Activated naive CD4-positive, alpha-beta T cell treated with anti-CD3 and anti-CD28 coated beads, Interleukin-2, amount 10 ng/mL, durations not matched to agents 7 days and 5 days (primary cell): ENCODE measurements around the gene CHTF18.
"Not testable (repeated sequence)": the region's sequence is repeated elsewhere in the genome, so short reads cannot be mapped to it uniquely, and the experiment has no call there.

Experiments
- CTCF ChIA-PET: fragments of 350-600 bp; sonication (Branson Sonifier 250); formaldehyde crosslinking; loops from one replicate; lab custom pipeline; 2021; ENCODE audit warnings: antibody characterized with exemption; lab: Charles Lee
- DNase-seq: peaks from one replicate; pipeline ENCODE4 v3.0.0-alpha.2; 2020
- H3K27ac Mint-ChIP-seq: one replicate; pipeline ENCODE4 v1.8.0; 2021; ENCODE audit warnings: mild to moderate bottlenecking, moderate library complexity, mixed read lengths
- H3K27me3 Mint-ChIP-seq: one replicate; pipeline ENCODE4 v1.8.0; 2021; ENCODE audit warnings: mild to moderate bottlenecking, mixed read lengths
- H3K36me3 Mint-ChIP-seq: one replicate; pipeline ENCODE4 v1.8.0; 2021; ENCODE audit warnings: mixed read lengths
- H3K4me1 Mint-ChIP-seq: one replicate; pipeline ENCODE4 v1.8.0; 2021; ENCODE audit warnings: mixed read lengths
- H3K4me3 Mint-ChIP-seq: one replicate; pipeline ENCODE4 v1.8.0; 2021; ENCODE audit warnings: mild to moderate bottlenecking, moderate library complexity, mixed read lengths
- H3K9me3 Mint-ChIP-seq: one replicate; pipeline ENCODE4 v1.8.0; 2021; ENCODE audit warnings: mixed read lengths

The CHTF18 gene

DNA sequence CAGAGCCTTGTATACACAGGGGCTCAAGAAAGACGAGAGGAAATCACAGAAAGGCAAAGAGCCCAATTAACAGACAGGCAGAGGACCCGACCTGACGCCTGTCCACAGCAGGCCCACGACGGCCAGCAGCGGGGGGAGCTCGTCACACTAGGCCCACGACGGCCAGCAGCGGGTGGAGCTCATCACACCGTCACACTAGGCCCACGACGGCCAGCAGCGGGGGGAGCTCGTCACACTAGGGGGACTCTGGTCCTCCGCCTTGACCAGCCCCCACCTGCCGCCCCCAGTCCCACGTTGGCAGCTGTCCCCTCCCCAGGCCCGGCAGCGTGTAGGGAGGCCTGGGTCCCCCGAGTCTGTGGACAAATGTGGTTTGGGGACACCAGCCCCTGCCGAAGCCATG is 35.8 kb downstream of the CHTF18 start:
- CTCF ChIA-PET: no interaction called here
- Mint-ChIP-seq H3K27me3 (peaks cover 24% of the 10 kb centered on the region), H3K27ac (no peak overlapping the region), H3K4me3 (no peak overlapping the region), H3K9me3 (no peaks in the 10 kb centered on the region), H3K4me1 (peaks cover 10% of the 10 kb centered on the region), H3K36me3 (no peaks in the 10 kb centered on the region)
- DNase-seq: no peak

DNA sequence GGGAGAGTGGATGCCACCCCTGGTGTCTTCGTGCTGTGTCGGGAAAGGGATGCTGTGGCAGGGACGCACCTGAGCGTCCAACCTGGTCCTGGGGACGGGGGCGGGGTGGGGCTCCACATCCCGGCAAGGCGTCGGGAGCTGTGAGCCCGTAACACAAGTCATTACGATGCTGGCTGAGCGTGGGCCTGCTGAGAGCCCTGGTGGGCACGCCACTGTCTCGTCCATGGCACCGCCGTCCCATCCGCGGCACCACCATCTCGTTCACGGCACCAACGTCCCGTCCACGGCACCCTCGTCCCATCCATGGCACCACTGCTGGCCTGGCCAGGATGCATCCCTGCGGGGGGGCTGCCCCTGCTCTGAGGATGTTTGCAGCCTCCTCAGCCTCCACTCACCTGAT is 36.2 kb downstream of the CHTF18 start:
- H3K27me3 Mint-ChIP-seq: peaks cover 20% of the 10 kb centered on the region
- DNase-seq: no peak
- H3K36me3 Mint-ChIP-seq: no peaks in the 10 kb centered on the region
- H3K4me1 Mint-ChIP-seq: peaks cover 6% of the 10 kb centered on the region
- H3K9me3 Mint-ChIP-seq: no peaks in the 10 kb centered on the region
- H3K27ac Mint-ChIP-seq: no peak overlapping the region
- H3K4me3 Mint-ChIP-seq: no peak overlapping the region
- CTCF ChIA-PET: no interaction called here

DNA sequence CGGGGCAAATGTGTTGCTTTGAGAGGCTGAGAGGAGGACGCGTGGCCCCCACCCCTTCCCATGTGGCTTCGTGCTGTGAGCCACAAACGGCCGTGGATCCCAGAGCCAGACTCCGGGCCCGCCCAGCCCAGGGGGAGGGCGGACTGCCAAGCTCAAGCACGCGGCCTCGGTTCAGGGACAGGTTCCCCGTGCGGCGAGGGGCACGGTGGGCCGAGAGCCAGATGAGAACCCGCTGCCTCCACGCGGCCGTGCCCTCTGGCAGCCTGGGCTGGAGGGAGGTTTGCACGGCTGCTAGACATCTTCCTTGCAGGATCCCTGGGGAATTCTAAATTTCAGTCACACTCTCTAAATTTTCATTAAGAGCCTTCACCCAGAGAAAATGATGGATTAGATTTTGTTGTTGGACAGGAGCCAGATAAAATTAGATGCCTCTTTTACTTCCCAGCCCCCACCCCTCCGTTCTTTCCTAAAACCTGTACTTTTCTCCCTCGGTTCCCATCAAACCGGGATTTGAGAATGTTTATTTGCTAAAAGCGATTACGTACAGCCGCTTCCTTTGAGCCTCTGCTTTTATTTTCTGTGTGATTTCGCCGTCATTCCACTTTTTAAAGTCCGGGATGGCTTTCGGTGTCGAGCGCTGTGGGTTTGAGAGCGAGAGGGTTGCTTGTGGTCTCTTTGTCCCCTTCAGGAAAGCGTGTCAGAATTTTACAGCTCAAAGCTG is 37.1 kb downstream of the CHTF18 start:
- Mint-ChIP-seq H3K27ac (no peak overlapping the region), H3K4me1 (no peaks in the 10 kb centered on the region), H3K36me3 (no peaks in the 10 kb centered on the region), H3K27me3 (peaks cover 18% of the 10 kb centered on the region), H3K4me3 (no peak overlapping the region), H3K9me3 (no peaks in the 10 kb centered on the region)
- CTCF ChIA-PET: no interaction called here
- no peak for DNase-seq

DNA sequence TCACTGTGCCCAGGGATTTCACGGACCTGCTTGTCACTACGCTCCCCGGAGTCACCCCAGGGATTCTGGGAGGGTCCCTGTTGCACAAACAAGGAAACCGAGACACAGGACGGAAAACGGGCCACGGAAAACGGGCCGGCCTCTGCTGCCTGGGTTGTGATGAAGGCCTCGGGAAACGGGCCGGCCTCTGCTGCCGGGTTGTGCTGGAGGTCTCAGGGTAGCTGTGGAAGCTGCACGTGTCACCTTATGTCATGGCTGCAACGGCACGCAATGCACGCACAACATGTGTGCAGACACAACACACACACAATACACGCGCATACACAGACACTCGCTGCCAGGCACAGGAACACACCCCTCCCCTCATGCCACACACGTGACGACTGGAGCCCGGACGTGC is 39.1 kb downstream of the CHTF18 start:
- no peaks in the 10 kb centered on the region for H3K9me3 Mint-ChIP-seq
- H3K27me3 Mint-ChIP-seq: peaks cover 6% of the 10 kb centered on the region
- CTCF ChIA-PET: no interaction called here
- H3K36me3 Mint-ChIP-seq: no peaks in the 10 kb centered on the region
- no peaks in the 10 kb centered on the region for H3K4me1 Mint-ChIP-seq
- H3K4me3 Mint-ChIP-seq: no peak overlapping the region
- no peak overlapping the region for H3K27ac Mint-ChIP-seq
- DNase-seq: no peak

DNA sequence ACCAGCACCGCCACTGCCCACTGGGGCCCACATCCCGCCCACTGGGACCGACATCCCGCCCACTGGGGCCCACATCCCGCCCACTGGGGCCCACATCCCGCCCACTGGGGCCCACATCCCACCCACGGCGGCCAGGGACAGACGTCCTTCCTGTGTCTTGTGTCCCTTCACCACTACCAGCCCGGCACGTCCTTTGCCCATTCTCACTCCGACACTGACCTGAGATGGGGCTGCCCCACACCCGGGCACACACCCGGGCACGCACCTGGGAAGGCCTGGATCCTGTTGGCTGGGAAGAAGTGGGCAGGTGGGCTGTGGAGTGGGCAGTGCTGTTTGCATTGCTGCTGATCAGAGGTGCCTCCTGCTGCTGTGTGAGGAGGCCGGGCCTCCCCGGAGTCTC is 40.5 kb downstream of the CHTF18 start:
- no peaks in the 10 kb centered on the region for H3K4me1 Mint-ChIP-seq
- no peak overlapping the region for H3K27ac Mint-ChIP-seq
- CTCF ChIA-PET: no interaction called here
- no peak for DNase-seq
- H3K4me3 Mint-ChIP-seq: no peak overlapping the region
- no peaks in the 10 kb centered on the region for H3K9me3 Mint-ChIP-seq
- H3K27me3 Mint-ChIP-seq: peaks cover 6% of the 10 kb centered on the region
- no peaks in the 10 kb centered on the region for H3K36me3 Mint-ChIP-seq

DNA sequence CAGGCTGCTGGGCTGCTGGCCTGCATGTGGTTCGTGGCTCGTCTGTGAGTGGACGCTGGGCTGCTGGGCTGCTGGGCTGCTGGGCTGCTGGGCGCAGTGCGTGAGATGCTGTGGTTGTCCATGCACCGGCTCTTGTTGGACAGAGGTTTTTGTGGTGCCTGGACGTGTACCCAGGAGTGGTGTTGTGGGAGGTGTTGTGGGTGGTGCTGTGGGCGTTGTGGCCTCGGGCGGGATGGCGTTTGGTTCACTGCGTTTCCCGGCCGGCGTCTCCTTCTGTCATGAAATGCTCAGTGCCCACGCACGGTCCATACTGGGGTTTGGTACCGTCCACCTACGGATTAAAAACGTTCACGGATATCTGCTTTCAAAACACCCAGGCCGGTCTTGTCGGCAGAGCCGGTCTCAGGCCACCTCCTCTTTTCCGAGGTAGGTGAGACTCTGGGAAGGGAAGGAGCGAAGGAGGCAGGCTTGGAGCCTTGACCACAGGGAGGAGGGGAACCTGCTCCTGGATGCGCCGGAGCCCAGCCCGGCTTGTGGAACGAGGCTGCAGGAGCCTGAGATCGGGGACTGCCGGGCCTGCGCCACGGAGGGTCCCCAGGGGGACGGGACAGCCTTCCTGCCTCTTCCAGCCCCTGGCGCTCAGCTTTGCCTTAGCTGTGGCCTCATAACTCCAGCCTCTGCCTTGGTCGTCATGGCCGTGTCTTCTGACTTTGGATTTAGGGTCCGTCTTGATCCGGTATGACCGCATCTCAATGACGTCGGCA is 41.9 kb downstream of the CHTF18 start:
- Mint-ChIP-seq H3K36me3 (no peaks in the 10 kb centered on the region), H3K27me3 (peaks cover 6% of the 10 kb centered on the region), H3K4me3 (no peak overlapping the region), H3K27ac (no peak overlapping the region), H3K9me3 (no peaks in the 10 kb centered on the region), H3K4me1 (no peaks in the 10 kb centered on the region)
- CTCF ChIA-PET: no interaction called here
- no peak for DNase-seq

DNA sequence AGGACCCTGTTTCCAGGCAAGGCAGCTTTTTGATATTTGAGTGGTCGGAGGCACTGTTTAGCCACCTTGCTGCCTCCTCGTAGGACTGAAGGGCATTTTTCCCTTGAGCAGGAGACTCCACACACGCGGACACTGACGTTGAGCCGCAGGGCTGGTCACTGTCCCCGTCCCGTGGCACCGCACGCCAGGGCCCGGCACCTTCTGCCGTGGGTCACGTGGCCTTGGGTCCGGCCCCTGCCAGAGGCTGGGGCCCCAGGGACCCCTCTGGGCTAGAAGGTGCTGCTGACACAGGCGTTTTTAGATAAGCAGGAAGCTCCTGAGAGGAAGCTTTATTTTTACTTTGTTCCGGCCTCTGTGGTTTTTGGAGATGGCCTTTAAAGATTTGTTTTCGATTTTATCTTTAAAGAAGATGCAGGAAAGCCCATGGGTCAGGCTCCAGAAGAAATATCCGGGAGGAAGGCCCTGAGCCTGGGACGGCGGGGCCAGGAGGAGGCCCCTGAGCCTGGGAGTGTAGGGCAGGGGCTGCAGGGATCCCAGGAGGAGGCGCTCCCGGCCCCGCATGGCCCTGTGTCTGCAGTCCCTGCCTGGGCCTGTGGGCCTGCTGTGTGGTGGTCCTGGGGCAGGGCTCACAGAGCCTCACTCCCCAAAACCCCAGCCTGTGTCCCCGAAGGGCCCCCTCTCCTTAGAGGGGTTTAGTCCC is 42.6 kb downstream of the CHTF18 start:
- Mint-ChIP-seq H3K27me3 (peaks cover 6% of the 10 kb centered on the region), H3K4me3 (no peak overlapping the region), H3K4me1 (no peaks in the 10 kb centered on the region), H3K36me3 (no peaks in the 10 kb centered on the region), H3K27ac (no peak overlapping the region), H3K9me3 (peaks cover 6% of the 10 kb centered on the region)
- DNase-seq: no peak
- CTCF ChIA-PET: no interaction called here

DNA sequence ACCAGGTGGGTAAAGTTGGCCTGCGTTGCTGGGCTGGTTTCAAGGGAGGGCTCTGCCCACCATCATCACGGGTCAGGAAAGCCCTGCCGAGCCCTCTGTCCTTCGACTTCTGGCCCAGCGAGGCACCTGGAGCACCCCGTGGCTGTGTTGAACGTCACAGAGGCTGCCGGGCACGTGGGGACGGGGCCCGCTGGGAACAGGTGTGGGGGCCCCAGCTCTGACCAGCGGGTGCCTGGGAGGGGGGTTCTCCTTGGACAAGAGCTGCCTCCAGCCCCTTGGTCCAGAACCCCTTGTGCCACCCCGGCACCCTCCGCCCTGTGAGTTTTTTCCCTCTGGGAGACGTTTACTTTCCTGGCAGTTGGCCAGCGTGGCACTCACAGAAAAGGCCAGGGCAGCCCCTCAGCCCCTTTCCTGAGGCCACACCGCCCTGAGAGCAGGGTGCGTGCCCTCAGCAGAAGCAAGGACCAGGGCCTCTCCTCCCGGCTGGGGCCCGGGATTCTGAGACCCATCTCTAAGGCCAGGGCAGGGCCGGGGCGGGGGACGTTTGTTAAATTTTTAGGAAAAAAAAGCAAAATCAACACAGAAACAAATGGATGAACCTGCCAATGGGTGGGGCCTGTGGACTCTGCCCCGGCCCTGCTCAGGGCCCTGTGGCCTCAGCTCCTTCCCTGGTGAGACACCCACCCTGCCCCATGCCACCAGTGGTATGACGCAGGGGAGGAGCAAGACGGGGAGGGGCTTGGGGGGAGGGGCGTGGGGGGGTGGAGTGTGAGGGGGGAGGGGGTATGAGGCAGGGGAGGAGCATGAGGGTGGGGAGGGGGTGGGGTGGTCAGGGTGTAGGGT is 43.4 kb downstream of the CHTF18 start:
- Mint-ChIP-seq H3K9me3 (peaks cover 13% of the 10 kb centered on the region), H3K27me3 (peaks cover 6% of the 10 kb centered on the region), H3K27ac (no peak overlapping the region), H3K4me3 (no peak overlapping the region), H3K36me3 (no peaks in the 10 kb centered on the region), H3K4me1 (no peaks in the 10 kb centered on the region)
- no peak for DNase-seq
- CTCF ChIA-PET: no interaction called here

DNA sequence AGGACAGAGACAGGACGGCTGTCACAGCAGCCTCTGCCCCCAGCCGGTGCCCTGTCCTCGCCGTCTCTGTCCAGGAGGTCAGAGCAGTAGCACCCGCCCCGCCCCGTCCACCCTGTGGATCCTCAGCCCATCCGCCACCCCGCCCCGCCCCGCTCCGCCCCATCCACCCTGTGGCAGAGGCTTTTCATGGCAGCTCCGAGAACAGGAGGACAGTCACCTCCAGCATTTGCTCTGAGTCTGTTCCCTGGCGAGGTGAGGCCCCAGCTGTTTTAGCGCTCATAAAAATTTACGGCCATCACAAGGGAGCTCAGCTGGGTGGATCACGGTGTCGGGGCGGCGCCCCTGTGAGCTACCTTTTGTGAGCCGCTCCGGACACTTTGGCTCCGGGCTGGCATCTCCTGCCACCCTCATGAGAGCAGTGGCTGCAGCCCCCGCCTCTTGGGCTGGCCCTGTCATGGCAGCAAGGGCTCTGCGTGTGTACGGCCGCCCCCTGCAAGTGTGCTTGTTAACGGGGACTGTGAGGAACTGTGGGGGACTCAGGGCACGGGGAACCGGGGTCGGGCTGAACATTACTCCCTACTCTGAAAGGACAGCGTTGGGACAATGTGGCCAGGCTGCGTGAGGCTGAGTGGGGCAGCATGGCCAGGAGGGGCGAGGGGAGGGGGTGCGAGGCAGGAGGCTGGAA is 44.4 kb downstream of the CHTF18 start:
- Mint-ChIP-seq H3K9me3 (peaks cover 16% of the 10 kb centered on the region), H3K36me3 (no peaks in the 10 kb centered on the region), H3K4me3 (no peak overlapping the region), H3K27ac (no peak overlapping the region), H3K4me1 (no peaks in the 10 kb centered on the region), H3K27me3 (peaks cover 6% of the 10 kb centered on the region)
- no peak for DNase-seq
- CTCF ChIA-PET: interaction anchor here (0.6 kb wide), 1 partner anchor 122 kb away, joined by 3 read pairs; no protein-coding TSS in a partner anchor

DNA sequence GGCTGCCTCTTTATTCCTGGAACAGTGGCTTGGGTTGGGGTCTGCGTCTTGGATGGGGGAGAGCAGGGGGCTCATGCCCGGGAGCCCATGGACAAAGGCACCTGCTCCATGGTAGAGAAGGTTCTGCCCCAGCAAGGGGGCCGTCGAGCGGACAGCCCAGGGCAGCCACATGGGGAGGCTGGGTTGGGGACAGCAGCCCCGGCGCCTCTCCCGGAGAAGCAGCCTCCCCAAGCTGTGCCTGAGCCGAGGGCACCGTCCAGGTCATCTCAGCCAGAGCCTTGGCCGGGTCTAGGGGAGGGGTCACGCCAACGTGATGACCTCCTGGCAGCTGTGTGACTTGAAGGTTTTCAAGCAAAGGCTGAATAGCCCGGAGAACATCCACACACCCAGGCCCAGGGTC is 45.0 kb downstream of the CHTF18 start:
- CTCF ChIA-PET: no interaction called here
- DNase-seq: no peak
- Mint-ChIP-seq H3K27ac (no peak overlapping the region), H3K36me3 (no peaks in the 10 kb centered on the region), H3K27me3 (peaks cover 6% of the 10 kb centered on the region), H3K4me3 (no peak overlapping the region), H3K9me3 (peaks cover 20% of the 10 kb centered on the region), H3K4me1 (no peaks in the 10 kb centered on the region)

DNA sequence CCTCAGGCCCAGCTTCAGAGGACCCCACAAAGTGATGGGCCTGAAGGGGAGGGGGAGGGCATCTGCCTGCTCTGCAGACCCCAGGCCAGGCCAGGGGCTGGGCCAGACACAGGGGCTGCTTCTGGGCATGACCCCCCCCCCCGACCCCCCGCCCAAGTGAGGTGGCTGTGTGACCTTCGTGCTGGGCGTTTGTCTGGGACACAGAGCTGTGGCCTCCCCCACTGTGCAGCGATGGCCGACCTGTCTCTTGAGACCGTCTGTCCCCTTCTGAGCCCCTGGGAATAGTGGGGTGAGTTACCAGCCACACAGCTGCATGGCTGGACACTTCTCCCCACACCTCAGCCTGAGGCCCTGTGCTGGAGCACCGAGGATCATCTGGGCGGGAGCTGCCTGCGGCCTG is 47.0 kb downstream of the CHTF18 start:
- CTCF ChIA-PET: no interaction called here
- Mint-ChIP-seq H3K27me3 (no peaks in the 10 kb centered on the region), H3K27ac (no peak overlapping the region), H3K4me1 (no peaks in the 10 kb centered on the region), H3K9me3 (peaks cover 20% of the 10 kb centered on the region), H3K4me3 (no peak overlapping the region), H3K36me3 (no peaks in the 10 kb centered on the region)
- no peak for DNase-seq

DNA sequence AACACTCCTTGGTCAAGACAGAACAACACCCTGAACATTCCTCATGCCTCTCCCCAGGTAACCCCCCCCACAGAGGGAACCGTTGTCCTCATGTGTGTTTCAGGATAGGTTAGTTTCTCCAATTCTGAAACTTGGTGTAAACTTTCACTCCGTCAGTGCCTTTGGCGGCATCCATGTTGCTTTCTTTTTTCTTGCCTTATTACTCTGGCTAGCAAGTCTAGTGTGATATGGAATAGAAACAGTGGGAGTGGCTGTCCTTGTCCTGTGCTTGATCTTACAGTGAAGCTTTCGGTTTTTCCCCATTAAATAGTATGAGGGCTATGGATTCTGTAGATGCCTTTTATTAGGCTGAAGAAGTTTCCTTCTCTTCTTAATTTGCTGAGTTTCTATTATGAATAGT is 47.8 kb downstream of the CHTF18 start:
- H3K27me3 Mint-ChIP-seq: no peaks in the 10 kb centered on the region
- H3K9me3 Mint-ChIP-seq: peaks cover 20% of the 10 kb centered on the region
- H3K4me3 Mint-ChIP-seq: no peak overlapping the region
- no peak overlapping the region for H3K27ac Mint-ChIP-seq
- H3K4me1 Mint-ChIP-seq: no peaks in the 10 kb centered on the region
- no peak for DNase-seq
- CTCF ChIA-PET: no interaction called here
- H3K36me3 Mint-ChIP-seq: no peaks in the 10 kb centered on the region

DNA sequence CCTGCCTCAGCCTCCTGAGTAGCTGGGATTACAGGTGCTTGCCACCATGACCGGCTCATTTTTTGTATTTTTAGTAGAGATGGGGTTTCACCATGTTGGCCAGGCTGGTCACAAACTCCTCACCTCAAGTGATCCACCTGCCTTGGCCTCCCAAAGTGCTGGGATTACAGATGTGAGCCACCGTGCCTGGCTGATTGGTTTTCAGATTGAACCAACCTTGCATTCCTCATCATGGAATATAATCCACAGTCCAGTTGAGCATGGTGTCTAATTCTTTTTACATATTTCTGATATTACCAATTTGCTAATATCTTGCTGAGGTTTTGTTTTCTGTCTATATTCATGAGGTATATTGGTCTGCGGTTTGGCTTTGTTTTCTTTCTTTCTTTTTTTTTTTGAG is 48.4 kb downstream of the CHTF18 start:
- DNase-seq, H3K4me3 Mint-ChIP-seq, H3K27me3 Mint-ChIP-seq, H3K36me3 Mint-ChIP-seq, CTCF ChIA-PET, H3K4me1 Mint-ChIP-seq, H3K27ac Mint-ChIP-seq: not testable (repeated sequence)
- H3K9me3 Mint-ChIP-seq: peaks cover 20% of the 10 kb centered on the region

DNA sequence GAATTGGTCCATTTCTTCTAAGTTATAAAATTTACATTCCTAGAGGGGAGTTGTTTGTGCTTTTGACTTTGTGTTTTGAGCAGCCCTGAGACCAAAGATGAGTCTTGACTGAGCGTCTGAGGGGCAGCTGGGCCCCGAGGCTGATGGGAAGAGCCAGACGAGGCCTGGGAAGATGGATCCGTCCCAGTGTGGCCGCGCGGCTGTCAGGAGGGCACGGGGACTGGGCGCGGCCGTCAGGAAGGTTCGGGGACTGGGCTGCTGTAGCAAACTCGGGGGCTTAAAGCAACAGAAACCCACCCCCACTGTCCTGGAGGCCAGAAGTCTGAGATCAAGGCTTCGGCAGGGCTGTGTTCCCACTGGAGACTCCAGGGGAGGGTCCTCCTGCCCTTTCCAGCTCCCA is 50.3 kb downstream of the CHTF18 start:
- Mint-ChIP-seq H3K36me3 (no peaks in the 10 kb centered on the region), H3K9me3 (peaks cover 20% of the 10 kb centered on the region), H3K4me1 (no peaks in the 10 kb centered on the region), H3K4me3 (no peak overlapping the region), H3K27me3 (no peaks in the 10 kb centered on the region), H3K27ac (no peak overlapping the region)
- CTCF ChIA-PET: no interaction called here
- DNase-seq: no peak
